Astrocyte (in vitro differentiated cells and primary cell): ENCODE data around the gene COA5. TPM values are rescaled to one million over a fixed set of nuclear protein-coding genes. Genes with fewer than 3 reads are reported as not detected.
A peak's percentile ranks its signal among the peaks of the same experiment; 100 is the strongest.

Experiments used
- DNase-seq: peaks from one replicate; pipeline ENCODE4 v3.0.0-alpha.2; 2010; ENCODE audit warnings: low read depth
- FAIRE-seq: peaks from 2 replicates; lab custom pipeline; 2011; peaks lifted over from hg19 to GRCh38; lab: Jason Lieb, UNC
- H2AFZ ChIP-seq: 2 replicates; pipeline ENCODE4 v1.6.0; 2012; ENCODE audit warnings: low read depth, low read length, inconsistent platforms
- H3K27ac ChIP-seq: 2 replicates; pipeline ENCODE4 v1.5.1; 2011; ENCODE audit warnings: low read depth, low read length, inconsistent platforms
- H3K27me3 ChIP-seq: 2 replicates; pipeline ENCODE4 v1.6.0; 2011; ENCODE audit warnings: low read length, inconsistent platforms; ENCODE audit not compliant: insufficient read depth
- H3K36me3 ChIP-seq: 2 replicates; pipeline ENCODE4 v1.5.1; 2011; ENCODE audit warnings: low read length, inconsistent platforms; ENCODE audit not compliant: insufficient read depth
- H3K4me1 ChIP-seq: 2 replicates; pipeline ENCODE4 v1.5.1; 2011; ENCODE audit warnings: low read length, inconsistent platforms; ENCODE audit not compliant: insufficient read depth
- H3K4me2 ChIP-seq: 2 replicates; pipeline ENCODE4 v1.6.0; 2012; ENCODE audit warnings: low read length, inconsistent platforms
- H3K4me3 ChIP-seq: 2 replicates; pipeline ENCODE4 v1.5.1; 2011; ENCODE audit warnings: low read depth, mild to moderate bottlenecking, low read length, inconsistent platforms; ENCODE audit not compliant: insufficient read depth
- H3K79me2 ChIP-seq: 2 replicates; pipeline ENCODE4 v1.6.0; 2012; ENCODE audit warnings: mild to moderate bottlenecking, low read length, inconsistent platforms; ENCODE audit not compliant: insufficient read depth
- H3K9ac ChIP-seq: 2 replicates; pipeline ENCODE4 v1.6.0; 2012; ENCODE audit warnings: mild to moderate bottlenecking, low read length, inconsistent platforms
- H3K9me3 ChIP-seq: 2 replicates; pipeline ENCODE4 v1.5.1; 2012; ENCODE audit warnings: low read depth, mild to moderate bottlenecking, low read length, inconsistent platforms; ENCODE audit not compliant: insufficient read depth
- H4K20me1 ChIP-seq: 2 replicates; pipeline ENCODE4 v1.6.0; 2012; ENCODE audit warnings: low read length, inconsistent platforms; ENCODE audit not compliant: insufficient read depth
- H3K27ac Mint-ChIP-seq: one replicate; pipeline ENCODE4 v1.8.0; 2021; ENCODE audit warnings: mild to moderate bottlenecking, mixed read lengths; ENCODE audit not compliant: unreplicated experiment
- H3K27me3 Mint-ChIP-seq: one replicate; pipeline ENCODE4 v1.8.0; 2021; ENCODE audit warnings: low read depth, mixed read lengths; ENCODE audit not compliant: unreplicated experiment
- H3K36me3 Mint-ChIP-seq: one replicate; pipeline ENCODE4 v1.8.0; 2021; ENCODE audit warnings: low read depth, mixed read lengths; ENCODE audit not compliant: unreplicated experiment
- H3K4me1 Mint-ChIP-seq: one replicate; pipeline ENCODE4 v1.8.0; 2021; ENCODE audit warnings: low read depth, mixed read lengths; ENCODE audit not compliant: unreplicated experiment
- H3K4me3 Mint-ChIP-seq: one replicate; pipeline ENCODE4 v1.8.0; 2021; ENCODE audit warnings: mild to moderate bottlenecking, moderate library complexity, mixed read lengths; ENCODE audit not compliant: unreplicated experiment
- H3K9me3 Mint-ChIP-seq: one replicate; pipeline ENCODE4 v1.8.0; 2021; ENCODE audit warnings: mild to moderate bottlenecking, mixed read lengths; ENCODE audit not compliant: unreplicated experiment
- CTCF ChIP-seq: IDR thresholded peaks from 2 replicates; pipeline ENCODE4 v1.5.1; 2011; ENCODE audit warnings: low read depth, mild to moderate bottlenecking, inconsistent platforms, low read length, moderate library complexity; ENCODE audit not compliant: insufficient read depth
- EZH2 ChIP-seq: IDR thresholded peaks from 2 replicates; pipeline ENCODE4 v1.6.1; 2012; ENCODE audit warnings: mild to moderate bottlenecking, low read length, inconsistent platforms; ENCODE audit not compliant: insufficient read depth
- total RNA-seq: library from RNA; stranded (reverse); gene quantifications from 2 replicates; pipeline ENCODE4 v1.2.1, GENCODE V29; 2021

Gene COA5
- total RNA-seq, 1 donor from 2014 or later = 19.8 TPM

- H3K27ac Mint-ChIP-seq = peak overlapping the region; percentile 64
- FAIRE-seq (no peak), DNase-seq (no peak)
- no peak overlapping the region for H3K4me3 ChIP-seq
- no peak overlapping the region for H3K4me3 Mint-ChIP-seq
- no peak overlapping the region for H3K27ac ChIP-seq
- peaks cover 9% of the 10 kb centered on the region for H3K4me1 Mint-ChIP-seq
- H3K36me3 Mint-ChIP-seq = no peaks in the 10 kb centered on the region
- H3K4me2 ChIP-seq = no peak overlapping the region
- H3K9me3 ChIP-seq = no peaks in the 10 kb centered on the region
- no peaks in the 10 kb centered on the region for H3K36me3 ChIP-seq
- no peaks in the 10 kb centered on the region for H3K9me3 Mint-ChIP-seq
- H3K4me1 ChIP-seq = no peaks in the 10 kb centered on the region
- H3K27me3 Mint-ChIP-seq = no peaks in the 10 kb centered on the region
- H3K27me3 ChIP-seq = no peaks in the 10 kb centered on the region
- H3K9ac ChIP-seq = no peak overlapping the region
- H4K20me1 ChIP-seq = no peaks in the 10 kb centered on the region
- H2AFZ ChIP-seq = no peak overlapping the region
- no peak for TF ChIP-seq EZH2
- peak; percentile 11 for TF ChIP-seq CTCF
- no peaks in the 10 kb centered on the region for H3K79me2 ChIP-seq
Observed at GRCh38 chr2:98634406-98635092, 26.2 kb upstream of the COA5 start.

- Histone ChIP-seq H3K27ac (no peak overlapping the region), H3K36me3 (no peaks in the 10 kb centered on the region), H3K27me3 (no peaks in the 10 kb centered on the region), H3K4me1 (no peaks in the 10 kb centered on the region), H3K4me2 (no peak overlapping the region), H4K20me1 (no peaks in the 10 kb centered on the region), H3K4me3 (no peak overlapping the region), H3K9ac (no peak overlapping the region), H3K9me3 (no peaks in the 10 kb centered on the region), H3K79me2 (no peaks in the 10 kb centered on the region), H2AFZ (no peak overlapping the region)
- H3K4me3 Mint-ChIP-seq = no peak overlapping the region
- H3K27ac Mint-ChIP-seq = no peak overlapping the region
- no peaks in the 10 kb centered on the region for H3K27me3 Mint-ChIP-seq
- H3K9me3 Mint-ChIP-seq = peaks cover 4% of the 10 kb centered on the region
- no peak for FAIRE-seq
- no peaks in the 10 kb centered on the region for H3K36me3 Mint-ChIP-seq
- no peak for TF ChIP-seq EZH2
- no peak for TF ChIP-seq CTCF
- DNase-seq = no peak
- peaks cover 9% of the 10 kb centered on the region for H3K4me1 Mint-ChIP-seq
Observed at GRCh38 chr2:98632351-98632750, 24.0 kb upstream of the COA5 start.

GRCh38 chr2:98623657-98624056 lies 15.3 kb upstream of the COA5 start:
- H3K4me2 ChIP-seq = no peak overlapping the region
- no peaks in the 10 kb centered on the region for H4K20me1 ChIP-seq
- no peaks in the 10 kb centered on the region for H3K27me3 ChIP-seq
- Mint-ChIP-seq H3K4me1 (no peaks in the 10 kb centered on the region), H3K4me3 (no peak overlapping the region), H3K36me3 (no peaks in the 10 kb centered on the region), H3K9me3 (peaks cover 5% of the 10 kb centered on the region), H3K27me3 (no peaks in the 10 kb centered on the region), H3K27ac (no peak overlapping the region)
- DNase-seq (no peak), FAIRE-seq (no peak)
- no peaks in the 10 kb centered on the region for H3K4me1 ChIP-seq
- no peak overlapping the region for H3K9ac ChIP-seq
- H3K79me2 ChIP-seq = no peaks in the 10 kb centered on the region
- H3K9me3 ChIP-seq = no peaks in the 10 kb centered on the region
- H3K4me3 ChIP-seq = no peak overlapping the region
- H2AFZ ChIP-seq = no peak overlapping the region
- no peak for TF ChIP-seq CTCF
- no peak for TF ChIP-seq EZH2
- H3K27ac ChIP-seq = no peak overlapping the region
- H3K36me3 ChIP-seq = no peaks in the 10 kb centered on the region
